Stimulated activated CD4-positive, alpha-beta T cell treated with anti-CD3 and anti-CD28 coated beads, TNF-alpha, amount 100 ng/mL, for 4 hours (primary cell): ENCODE data around the gene TTN.

Experiments
- DNase-seq, 3 experiments: peaks; one replicate each; pipeline ENCODE4 v3.0.0-alpha.2; 2020; ENCODE audit warnings: low read depth in 3 of 3

TTN gene

DNA sequence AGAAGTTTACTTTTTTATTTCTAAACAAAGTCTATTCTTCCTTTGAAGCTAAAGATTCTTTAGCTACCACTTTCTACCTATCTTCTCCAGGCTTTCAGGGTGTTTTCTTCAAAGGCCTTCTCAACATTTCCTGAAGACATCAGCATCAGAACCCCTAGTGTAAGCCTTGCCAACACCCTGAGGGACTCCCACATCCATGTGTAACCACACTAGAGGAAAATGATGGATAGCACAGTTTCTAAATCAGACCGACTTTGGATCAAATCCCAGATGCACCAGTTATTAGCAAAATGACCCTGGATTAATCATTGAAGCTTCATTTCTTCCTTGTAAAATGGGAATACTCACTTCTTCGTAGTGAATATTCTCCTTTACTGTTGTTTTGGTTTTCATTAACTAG lies 4.7 kb upstream of the TTN start:
- no peak for DNase-seq

DNA sequence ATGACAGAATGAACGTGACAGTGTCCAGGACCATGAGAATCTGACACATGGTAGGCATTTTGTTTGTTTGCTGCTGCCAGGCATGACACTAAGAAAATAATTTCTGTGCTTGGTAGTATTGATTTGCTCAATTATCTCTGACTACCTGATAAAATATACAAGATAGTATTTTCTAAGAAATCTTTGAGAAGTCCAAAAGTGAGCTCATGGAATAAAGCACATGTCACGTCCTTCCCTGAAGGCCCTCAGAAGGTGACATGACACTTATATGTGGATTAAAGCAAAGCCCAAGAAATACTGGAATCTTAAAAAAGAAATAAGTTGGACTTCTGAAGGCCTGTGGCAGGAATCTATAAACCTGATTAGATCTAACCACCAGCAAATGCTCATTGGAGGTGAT lies 3.8 kb upstream of the TTN start:
- no peak for DNase-seq

DNA sequence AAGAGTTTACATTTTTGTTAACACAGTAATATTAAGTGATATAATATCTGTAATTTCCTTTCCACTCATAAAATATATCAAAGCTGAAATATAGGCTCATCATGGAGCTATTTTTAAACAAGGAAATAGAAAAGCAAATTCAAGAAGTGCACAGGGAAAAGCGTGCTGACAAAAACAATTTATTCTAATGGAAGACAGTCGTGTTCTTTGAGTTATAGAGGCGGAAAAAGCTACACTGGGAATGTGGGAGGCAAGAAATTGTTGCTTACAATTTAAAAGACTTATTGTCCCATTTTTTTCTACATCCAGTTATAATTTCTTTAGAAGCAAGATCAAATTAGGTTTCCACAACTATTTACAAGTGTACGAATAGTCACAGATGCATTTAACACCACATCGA lies 3.2 kb upstream of the TTN start:
- no peak for DNase-seq

DNA sequence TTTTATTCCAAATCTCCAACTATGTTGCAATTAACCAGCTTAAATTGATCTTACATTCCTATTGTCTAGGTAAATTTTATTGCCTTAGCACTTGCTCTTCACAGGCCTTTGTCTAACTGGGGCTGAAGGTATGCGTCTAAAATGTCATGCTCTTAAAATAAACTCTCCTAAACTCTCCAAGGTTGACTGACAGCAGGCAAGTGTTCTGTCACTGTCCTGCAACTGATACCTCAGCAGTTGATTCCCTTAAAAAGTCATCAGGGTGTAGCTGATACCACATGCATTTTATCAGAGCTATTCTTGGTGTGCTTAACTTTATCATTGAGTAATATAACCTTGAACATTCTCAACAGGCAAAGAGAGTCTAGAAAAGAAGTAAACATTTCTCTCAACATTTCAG lies 680 bp downstream of the TTN start:
- DNase-seq, result no peak

DNA sequence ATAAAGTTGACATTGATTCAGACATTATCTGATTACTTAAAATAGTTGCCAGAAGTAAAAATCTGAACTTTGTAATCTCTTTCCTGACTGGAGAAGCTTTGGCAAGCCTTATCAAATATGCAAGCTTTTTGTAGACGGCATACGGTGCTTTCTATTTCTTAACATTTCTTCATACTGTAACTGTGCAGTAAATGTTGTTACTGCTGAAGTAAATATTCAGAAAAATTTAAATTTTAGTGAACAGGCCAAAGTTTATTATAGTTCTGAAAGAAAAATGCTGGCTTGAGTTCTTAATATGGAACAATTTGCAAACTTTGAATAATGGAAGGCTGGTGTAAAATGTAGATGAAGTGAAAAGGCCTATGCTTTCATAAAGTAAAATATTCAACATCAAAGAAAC lies 1.8 kb downstream of the TTN start:
- no peak for DNase-seq

DNA sequence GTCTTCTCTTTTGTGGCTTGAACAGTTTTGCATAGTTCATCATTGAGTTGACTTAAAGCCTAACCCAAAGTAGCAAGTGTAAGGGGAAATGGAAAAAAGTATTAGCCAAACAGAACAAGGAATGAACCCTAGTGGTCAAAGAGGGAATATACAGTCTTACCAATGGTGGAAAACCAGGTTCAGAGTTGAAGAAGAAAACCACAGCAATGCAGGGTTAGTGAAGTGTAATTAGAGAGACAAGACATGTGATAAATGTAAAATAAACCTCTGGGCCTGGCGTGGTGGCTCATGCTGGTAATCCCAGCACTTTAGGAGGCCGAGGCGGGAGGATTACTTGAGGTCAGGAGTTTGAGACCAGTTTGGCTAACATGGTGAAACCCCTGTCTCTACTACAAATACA lies 2.4 kb downstream of the TTN start:
- no peak for DNase-seq

DNA sequence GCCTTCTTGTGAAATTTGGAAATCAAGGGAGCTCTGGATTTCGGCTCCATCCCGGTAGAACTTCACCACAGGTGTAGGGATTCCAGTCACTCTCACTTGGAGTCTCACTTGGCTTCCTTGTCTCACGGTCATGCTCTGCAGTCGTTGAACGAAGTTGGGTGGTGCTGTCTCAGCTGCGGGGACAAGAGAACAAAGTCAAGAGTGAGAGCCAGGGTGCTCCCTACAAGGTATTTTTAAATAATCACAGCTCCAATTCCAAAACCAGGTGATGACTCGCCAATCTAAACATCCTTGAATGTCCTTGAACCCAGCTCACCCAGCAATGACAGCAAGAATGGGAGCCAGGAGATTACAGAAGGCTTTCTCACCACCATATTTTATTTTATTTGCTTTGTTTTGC lies 6.7 kb downstream of the TTN start:
- no peak for DNase-seq

DNA sequence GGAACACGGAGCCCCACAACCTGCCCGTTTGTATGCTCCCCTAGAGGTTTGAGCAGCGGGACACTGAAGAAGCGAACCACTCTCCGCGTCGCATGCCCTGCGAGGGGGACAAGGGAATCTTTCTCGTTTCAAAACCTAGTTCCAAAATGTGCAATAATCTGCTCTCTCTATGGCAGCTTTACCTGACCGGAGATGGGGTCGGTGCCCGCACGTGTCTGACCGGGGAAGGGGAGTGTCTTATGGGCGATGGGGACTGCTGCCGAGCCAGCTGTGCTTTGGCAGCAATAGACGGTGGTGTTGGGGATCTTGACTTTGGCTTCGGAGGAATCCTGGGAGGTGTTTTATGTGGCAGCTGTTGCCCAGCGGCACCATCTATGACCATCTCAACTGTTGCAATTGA lies 7.9 kb downstream of the TTN start:
- no peak for DNase-seq

DNA sequence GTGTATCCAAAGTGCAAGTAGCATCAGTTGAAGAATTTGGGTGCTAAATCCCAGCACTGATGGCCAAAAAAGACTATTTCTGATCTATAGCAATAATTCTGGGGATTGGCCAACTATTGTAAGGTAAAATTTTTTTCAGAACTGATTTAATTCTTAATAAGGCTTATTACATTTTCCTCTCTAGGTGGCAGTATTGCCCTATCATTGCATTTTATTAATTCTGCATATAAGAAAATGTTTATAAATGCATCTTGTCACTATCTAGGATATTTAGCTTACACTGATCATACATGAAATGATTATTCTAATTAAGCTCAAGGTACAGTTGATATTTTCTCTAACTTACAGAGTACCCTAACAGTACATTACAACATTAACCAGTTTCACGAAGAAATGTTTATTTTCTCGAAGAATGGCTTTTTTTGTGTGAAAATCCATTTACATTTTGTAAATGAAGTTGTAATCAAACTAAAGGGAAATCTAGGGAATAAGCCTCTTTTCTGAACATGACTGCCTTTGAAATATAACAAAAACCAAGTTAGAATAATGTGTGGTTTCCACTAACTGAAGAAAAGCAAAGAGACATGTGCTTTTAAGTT lies 11.0 kb downstream of the TTN start:
- DNase-seq, result no peak

DNA sequence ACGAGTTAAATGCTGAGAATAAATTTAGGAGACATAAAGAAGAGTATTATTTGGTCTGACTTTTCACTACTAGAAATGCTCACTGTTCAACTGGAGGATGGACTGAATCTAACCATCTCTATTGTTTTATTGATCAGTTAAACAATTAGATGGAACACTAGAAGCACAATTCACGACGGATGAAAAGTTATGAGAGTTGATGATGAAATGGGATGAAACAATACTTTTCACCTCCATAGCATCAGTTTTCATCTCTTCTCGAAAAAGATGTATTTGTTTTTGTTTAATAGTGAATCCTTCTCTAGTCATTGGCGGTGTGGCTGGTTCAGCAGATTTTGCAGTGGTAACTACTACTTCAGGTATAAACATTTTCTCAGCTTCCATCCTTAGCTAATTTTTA lies 19.3 kb downstream of the TTN start:
- DNase-seq, result no peak

DNA sequence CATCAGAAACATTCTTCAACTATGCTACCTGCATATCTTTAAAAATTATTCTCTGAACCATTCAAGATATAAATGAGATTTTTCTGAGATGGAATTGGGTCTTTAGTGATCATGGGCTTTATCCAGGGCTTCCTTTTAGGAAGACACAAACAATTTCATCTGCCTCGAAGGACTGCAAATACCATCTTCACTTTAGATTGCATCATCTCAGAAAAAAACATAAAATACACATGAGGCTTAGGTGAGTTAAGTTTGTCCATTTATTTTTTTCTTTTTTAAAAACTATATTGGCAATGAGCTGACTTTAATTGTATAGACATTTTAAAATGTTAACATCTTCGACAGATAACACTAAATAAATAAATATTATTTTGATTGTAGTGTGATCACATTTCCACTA lies 20.1 kb downstream of the TTN start:
- DNase-seq, result no peak

DNA sequence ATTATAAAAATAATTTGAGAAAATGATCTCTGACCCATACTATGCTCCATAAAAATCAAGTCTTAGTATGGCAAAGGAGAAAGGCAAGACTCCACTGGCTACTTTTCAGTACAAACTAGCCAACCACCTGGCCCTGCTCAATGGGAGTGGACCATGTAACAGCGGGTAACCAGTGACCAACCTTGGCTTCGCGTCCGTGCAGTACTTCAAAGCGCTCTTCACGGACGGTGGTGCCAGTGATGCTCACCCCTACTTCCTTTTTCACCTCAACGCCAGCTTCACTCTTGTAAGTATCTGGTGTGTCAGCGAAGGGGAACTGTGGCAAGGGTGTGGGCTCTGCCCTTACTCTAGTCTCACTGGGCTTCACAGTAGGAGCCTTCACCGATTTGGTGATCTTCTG lies 23.3 kb downstream of the TTN start:
- no peak for DNase-seq

DNA sequence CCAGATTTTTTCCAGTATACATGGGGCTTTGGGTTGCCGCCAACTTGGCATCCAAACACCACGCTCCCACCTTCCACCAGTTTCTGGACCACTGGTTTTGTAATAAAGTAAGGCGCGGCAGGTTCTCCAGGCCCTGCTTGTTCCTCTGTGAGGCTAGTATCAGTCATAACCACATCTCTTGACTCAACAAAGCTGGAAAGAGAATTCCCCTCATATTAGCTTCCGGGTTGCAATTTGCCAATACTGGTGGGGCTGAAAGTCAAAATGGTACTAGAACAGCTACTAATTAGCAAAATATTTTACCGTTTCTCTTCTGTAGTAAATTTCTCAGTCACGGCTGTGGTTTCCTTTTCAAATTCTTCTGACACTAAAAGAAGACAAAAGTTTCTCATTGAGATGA lies 25.0 kb downstream of the TTN start:
- no peak for DNase-seq

DNA sequence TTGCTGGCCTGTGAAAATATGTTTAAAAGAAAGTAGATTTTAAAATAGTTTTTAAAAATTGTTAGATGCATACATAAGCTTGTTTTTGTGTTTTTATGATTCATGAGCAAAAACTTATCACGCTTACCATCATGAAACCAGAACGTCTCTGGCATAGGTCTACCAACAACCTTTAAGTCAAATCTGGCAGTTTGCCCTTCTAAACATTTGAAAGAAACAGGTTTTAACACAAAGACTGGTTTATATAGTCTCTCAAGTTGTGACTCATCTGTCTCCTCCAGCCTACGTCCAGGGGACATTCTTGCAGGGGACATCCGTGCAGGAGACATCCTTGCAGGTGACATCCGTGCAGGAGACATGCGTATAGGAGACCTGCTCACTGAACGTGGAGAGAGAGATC lies 29.6 kb downstream of the TTN start:
- DNase-seq, result no peak

DNA sequence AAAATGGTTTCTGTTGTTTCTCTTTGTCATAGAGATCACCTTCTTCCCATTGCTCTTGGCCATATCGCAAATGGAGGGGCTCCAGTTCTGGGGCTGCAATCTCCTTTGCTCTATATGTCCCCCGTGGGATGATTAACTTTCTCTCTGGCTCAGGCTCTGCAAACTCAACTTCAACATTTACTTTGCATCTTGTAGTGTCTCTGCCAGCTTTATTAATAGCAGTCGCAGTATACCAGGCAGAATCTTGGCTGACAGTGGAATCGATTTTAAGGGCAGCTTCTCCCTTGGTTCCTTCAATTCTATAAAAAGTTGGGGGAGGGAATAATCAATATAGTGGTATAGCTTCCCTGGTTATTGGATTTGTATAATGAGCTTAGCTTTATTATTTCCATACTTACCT lies 30.5 kb downstream of the TTN start:
- DNase-seq, result no peak

DNA sequence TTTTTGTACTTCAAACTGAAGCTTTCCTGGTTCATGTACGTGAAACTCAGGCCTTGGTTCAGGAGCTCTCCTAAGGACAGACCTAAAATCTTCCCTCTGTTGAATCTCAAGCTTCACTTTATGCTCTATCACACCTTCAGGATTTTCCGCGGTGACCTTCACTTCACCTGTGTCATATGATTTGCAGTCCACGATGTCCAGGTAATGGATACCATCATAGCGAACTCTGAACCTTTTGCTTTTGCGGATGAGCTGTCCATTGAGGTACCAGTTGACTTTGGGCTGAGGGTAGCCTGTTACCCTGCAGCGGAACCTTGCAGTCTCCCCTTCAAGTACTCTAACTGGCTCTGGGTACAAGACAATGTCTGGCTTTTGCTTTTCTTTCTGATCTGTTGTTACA lies 31.2 kb downstream of the TTN start:
- no peak for DNase-seq

DNA sequence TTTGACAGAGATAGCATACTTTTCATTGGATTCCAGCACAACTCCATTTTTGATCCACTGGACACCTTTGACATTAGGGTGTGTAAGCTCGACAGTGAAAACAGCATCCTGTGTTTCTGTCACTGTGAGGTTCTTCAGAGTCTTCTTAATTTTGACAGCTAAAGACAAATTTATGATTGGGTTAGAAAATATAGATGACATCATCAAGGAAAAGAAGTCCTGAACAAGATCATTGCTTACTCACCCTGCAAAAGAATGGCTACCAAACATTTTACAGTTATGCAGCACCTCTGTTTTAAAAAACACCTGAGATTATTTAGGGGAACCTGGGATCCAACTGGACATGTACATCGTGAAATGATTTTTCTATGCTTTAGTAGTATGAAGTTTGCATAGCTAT lies 36.7 kb downstream of the TTN start:
- no peak for DNase-seq

DNA sequence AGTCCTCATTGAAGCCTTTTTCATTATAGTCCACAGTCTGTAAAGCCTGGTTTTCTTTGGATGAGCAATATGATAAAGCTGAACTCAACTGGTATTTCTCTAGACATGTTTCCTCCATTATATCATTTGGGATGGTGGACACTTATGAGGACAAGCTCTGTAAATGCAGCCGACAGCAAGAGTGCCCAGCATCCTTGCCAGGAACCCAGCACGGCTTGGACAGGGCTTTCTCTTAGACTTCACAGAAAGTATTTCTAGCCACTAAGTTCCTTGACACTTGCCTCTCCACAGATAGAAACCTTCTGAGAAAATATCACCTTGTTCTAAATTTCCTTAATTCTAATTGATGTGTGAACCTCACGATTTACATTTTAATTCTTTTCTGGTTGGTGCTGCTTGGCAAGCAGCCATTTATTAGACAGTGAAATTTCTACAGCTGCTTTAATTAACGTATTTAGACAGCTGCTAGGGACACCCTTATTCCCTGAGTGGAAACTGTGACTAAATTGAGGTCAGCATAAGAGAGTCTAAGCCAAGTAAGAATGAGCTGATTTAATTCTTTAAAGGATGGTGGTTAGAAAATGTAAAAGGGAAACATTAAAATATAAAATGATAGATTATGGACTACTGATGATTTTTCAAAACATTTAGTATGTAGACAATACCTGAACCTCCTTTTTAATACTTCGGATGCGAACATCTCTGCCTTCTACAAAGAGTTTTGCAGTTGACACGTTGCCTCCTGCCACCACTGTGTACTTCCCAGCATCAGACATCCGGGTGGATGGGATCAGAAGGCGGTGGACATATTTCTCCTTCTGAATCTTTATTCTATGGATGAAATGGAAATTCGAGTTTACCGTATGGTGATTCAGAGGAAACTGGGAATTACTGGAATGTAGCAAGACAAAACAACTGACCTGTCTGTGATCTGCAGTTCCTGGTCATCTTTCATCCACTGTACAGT lies 39.8 kb downstream of the TTN start:
- no peak for DNase-seq

DNA sequence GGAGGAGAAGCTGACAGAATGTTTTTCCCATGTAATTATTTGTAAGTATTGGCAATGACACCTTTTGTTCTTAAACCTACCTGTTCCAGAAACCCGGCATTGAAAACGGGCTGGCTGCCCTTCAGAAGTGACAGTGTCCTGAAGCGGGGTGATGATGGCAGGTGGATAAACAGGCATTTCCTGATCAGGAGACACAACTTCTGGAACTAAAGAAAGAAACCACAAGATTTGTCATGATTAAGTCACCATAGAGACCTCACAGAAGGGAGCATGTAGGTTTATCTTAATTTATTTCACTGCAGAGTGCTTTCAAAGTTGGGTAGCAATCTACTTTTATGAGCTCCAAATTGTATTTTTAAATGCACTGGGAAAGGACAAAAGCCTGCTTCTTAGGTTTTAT lies 43.1 kb downstream of the TTN start:
- no peak for DNase-seq

DNA sequence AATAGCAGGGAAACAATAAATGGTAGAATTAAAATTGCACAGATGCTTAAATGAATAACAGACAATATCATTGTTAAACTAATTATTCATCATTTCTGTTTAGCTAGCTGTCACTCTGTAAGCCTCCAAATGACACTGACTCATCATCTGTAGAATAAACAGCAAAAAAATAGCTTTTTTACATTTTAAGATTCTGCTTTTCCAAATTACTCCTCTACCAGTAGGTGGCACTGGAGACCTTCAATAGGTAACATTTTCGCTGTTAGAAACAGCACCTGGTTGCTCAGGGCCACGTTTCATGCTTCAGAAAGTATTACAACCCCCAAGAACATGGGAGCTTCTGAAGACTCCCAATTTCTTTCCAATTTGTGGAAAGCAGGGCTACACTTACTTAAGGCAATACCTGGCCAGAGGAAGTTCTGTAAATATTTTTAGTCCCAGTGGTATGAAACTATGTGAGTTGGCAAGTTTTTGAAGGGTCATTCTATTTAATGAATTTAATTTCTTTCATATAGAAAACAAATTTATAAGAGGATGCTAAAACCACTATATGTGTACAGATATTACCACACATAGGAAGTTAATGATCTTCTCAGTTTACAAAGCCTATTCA lies 45.4 kb downstream of the TTN start:
- DNase-seq, result no peak

DNA sequence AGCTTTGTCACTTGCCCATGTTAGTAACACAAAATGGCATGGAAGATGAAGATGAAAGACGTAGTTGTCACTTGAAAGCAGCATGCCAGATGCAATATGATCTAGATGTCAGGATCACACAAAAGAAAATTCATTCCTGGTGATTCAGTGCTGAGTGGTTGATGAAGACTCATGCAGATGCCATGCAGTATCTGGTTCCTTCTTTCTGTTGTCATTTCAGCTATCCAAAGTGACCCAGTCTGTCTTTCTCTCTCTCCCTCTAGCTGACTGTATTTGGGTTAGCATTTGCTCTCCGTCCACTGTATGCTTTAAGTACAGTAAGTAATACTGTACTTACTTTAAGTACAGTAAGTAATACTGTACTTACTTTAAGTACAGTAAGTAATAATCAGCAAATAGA lies 50.4 kb downstream of the TTN start:
- DNase-seq, result no peak

DNA sequence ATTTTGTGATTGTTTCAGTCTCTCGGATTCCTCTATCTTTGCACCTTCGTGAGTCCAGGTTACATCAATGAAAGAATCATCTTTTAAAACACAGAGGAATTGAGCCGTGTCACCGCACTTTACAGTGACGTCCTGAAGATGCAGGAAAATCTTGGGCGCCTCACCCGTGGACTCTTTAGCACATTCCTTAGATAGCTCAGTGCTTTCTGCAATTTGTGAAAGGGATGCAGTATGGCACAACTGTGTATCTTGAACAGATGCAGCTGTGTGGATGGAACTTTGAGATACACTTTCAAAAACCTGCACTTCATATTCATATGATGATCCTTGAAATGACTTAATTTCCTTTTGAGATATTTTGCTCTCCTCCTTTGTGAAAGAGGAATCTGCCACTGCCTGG lies 50.9 kb downstream of the TTN start:
- no peak for DNase-seq

DNA sequence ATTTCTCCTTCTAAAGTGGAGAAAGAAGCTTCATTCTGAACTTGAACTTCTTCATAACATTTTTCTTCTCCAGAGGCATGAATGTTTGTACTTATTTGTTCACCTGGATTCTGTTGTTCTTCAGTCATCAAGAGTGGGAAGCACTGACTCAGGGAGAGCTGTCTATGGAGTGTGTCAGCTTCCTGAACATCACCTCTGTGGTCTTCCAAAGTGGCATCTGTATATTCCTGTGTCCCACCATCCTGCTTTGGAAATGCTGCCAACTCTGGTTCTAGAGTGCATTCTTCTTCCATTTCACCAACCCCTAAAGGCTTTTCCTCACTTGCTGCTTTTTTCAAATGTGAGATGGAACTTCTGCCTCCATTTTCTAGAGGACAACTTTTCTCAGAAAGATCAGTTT lies 59.5 kb downstream of the TTN start:
- DNase-seq, result no peak
